ENCODE data around the gene ELAVL3.

The ELAVL3 gene

DNA sequence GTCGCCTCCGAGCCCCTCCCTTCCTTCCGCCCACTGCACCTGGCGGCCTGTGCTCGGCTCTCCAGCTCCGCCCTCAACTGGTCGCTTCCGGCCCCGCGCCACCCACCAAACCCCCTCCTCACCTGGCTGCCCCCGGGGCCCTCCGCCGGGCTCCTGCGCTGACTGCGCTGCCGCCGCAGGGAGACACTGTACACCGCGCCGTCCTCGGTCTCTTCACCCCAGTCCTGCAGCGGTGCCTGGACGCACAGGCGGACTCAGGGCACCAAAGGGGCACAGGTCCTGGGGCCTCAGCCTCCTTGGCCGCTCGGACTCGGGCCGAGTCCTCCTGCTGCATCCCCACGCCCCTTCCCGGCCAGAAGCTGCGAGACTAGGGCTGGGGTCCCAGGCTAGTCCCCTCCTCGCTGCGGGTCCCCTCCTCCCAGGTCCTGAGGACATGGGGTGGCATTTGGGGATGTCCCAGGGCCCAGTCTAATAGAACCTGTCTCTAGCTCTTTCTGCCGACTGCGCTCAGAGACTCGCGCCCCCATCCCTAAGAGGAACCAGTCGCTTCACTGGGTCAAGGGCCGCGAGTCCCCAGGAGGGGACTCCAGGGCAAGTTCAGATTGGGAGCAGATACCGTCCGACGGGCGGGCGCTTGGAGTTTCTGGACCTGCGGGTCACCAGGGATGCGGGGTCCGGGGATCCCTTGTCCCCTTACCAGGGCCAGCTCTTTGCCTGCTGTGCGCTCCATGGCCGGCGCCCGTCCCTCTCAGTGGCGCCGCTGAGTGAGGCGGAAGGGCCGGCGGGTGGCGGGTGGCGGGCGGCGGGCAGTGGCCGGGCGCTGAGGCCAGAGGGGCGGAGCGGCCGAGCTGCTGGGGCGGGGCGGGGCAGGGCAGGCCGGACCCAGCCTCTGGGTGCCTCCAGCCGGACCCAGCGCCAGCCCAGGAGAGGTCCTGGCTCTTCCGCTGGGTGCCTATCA is 62.0 kb downstream of the ELAVL3 start, which contains the start of gene RGL3:
TSS of gene RGL3 (minus strand) at position 766 of the 958 bp plus-strand sequence. CDS start at position 730, 36 bp downstream.
- Histone ChIP-seq H2BK5ac (ENCODE audit: low read depth, low read length, poor library complexity, severe bottlenecking) (no peak within 1 kb of the TSS), H2AFZ (ENCODE audit: low read depth, low read length) (no peak within 1 kb of the TSS), H3K23ac (ENCODE audit: low read length in 2 of 2) (no peak within 1 kb of the TSS), H4K8ac (ENCODE audit: low read length) (peak within 1 kb of the TSS; percentile 38), H3K4ac (ENCODE audit: low read depth in 1 of 2, low read length in 2 of 2) (no peak within 1 kb of the TSS), H3K9me3 (ENCODE audit: control insufficient read depth, low read length) (no peaks in the 10 kb centered on the region), H3K27me3 (ENCODE audit: control insufficient read depth in 1 of 2, insufficient read depth in 1 of 2, low read length in 2 of 2) (peaks cover 66 to 82% of the 10 kb centered on the region in 2 experiments), H3K9ac (ENCODE audit: low read length) (no peak within 1 kb of the TSS), H3K14ac (ENCODE audit: low read length in 2 of 2) (no peak within 1 kb of the TSS), H3K36me3 (ENCODE audit: control insufficient read depth in 1 of 2, insufficient read depth in 2 of 2, low read depth in 1 of 2, low read length in 2 of 2) (peaks cover 0 to 2% of the 10 kb centered on the region in 2 experiments), H4K91ac (ENCODE audit: low read length) (no peak within 1 kb of the TSS), H3K4me1 (ENCODE audit: control insufficient read depth, insufficient read depth, low read depth, low read length) (peaks cover 34% of the 10 kb centered on the region), H3K79me1 (replicated peaks; ENCODE audit: low read length, poor library complexity, severe bottlenecking) (no peaks in the 10 kb centered on the region), H3K4me2 (ENCODE audit: low read length, poor library complexity, severe bottlenecking) (peak within 1 kb of the TSS; percentile 40), H2BK12ac (ENCODE audit: low read length in 2 of 2) (peak within 1 kb of the TSS in 1 of 2 experiments; percentile 27), H2AK5ac (ENCODE audit: low read length, severe bottlenecking) (no peak within 1 kb of the TSS), H2BK120ac (ENCODE audit: low read depth, low read length) (no peak within 1 kb of the TSS), H2BK15ac (ENCODE audit: low read depth, poor library complexity, severe bottlenecking) (peak within 1 kb of the TSS; percentile 77), H3K4me3 (ENCODE audit: insufficient read depth in 1 of 2, low read depth in 1 of 2, low read length in 2 of 2) (no peak within 1 kb of the TSS), H3K27ac (ENCODE audit: low read length, poor library complexity, severe bottlenecking) (no peak within 1 kb of the TSS), H3K18ac (ENCODE audit: low read depth in 1 of 2, low read length in 2 of 2) (peak within 1 kb of the TSS in 1 of 2 experiments; percentile 75)
- DNase-seq: no peak
- WGBS: 4% methylated on average over 59 of the region's 72 CpGs

DNA sequence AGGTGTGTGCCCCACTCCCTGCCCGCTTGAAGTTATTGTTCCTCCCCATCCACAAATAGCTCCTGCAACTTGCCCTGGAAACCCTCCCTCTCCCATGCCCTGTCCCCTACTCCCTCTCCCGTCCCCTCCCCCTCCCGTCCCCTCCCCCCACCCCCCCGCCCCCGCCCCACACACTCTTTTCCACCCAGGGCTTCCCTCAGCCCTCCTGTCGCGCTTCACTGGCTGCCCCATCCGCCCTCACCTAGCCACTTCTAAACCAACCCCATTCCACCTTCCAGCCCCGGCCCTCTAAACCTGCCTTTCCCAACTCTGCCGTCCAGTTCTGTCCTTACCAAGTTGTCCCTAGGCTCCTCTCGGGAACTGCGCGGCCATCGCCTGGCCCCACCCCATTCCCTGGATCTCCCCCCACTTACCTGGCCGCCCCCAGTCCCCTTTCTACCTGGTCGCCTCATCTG is 62.7 kb downstream of the ELAVL3 start:
- Histone ChIP-seq H2BK5ac (ENCODE audit: low read depth, low read length, poor library complexity, severe bottlenecking) (no peak overlapping the region), H3K18ac (ENCODE audit: low read depth in 1 of 2, low read length in 2 of 2) (no peak overlapping the region), H3K23ac (ENCODE audit: low read length in 2 of 2) (no peak overlapping the region), H3K27ac (ENCODE audit: low read length, poor library complexity, severe bottlenecking) (no peak overlapping the region), H2AFZ (ENCODE audit: low read depth, low read length) (no peak overlapping the region), H4K8ac (ENCODE audit: low read length) (no peak overlapping the region), H3K4me2 (ENCODE audit: low read length, poor library complexity, severe bottlenecking) (peak overlapping the region; percentile 35), H3K14ac (ENCODE audit: low read length in 2 of 2) (no peak overlapping the region), H3K9me3 (ENCODE audit: control insufficient read depth, low read length) (no peaks in the 10 kb centered on the region), H4K91ac (ENCODE audit: low read length) (no peak overlapping the region), H2BK120ac (ENCODE audit: low read depth, low read length) (no peak overlapping the region), H2AK5ac (ENCODE audit: low read length, severe bottlenecking) (no peak overlapping the region), H3K4ac (ENCODE audit: low read depth in 1 of 2, low read length in 2 of 2) (no peak overlapping the region), H3K4me3 (ENCODE audit: insufficient read depth in 1 of 2, low read depth in 1 of 2, low read length in 2 of 2) (no peak overlapping the region), H3K27me3 (ENCODE audit: control insufficient read depth in 1 of 2, insufficient read depth in 1 of 2, low read length in 2 of 2) (peaks cover 59 to 75% of the 10 kb centered on the region in 2 experiments), H2BK12ac (ENCODE audit: low read length in 2 of 2) (no peak overlapping the region), H3K36me3 (ENCODE audit: control insufficient read depth in 1 of 2, insufficient read depth in 2 of 2, low read depth in 1 of 2, low read length in 2 of 2) (peaks cover 0 to 2% of the 10 kb centered on the region in 2 experiments), H3K4me1 (ENCODE audit: control insufficient read depth, insufficient read depth, low read depth, low read length) (peaks cover 34% of the 10 kb centered on the region), H2BK15ac (ENCODE audit: low read depth, poor library complexity, severe bottlenecking) (peak overlapping the region; percentile 77), H3K9ac (ENCODE audit: low read length) (no peak overlapping the region), H3K79me1 (replicated peaks; ENCODE audit: low read length, poor library complexity, severe bottlenecking) (no peaks in the 10 kb centered on the region)
- DNase-seq: no peak
- 2% methylated on average over 11 of the region's 16 CpGs for WGBS

DNA sequence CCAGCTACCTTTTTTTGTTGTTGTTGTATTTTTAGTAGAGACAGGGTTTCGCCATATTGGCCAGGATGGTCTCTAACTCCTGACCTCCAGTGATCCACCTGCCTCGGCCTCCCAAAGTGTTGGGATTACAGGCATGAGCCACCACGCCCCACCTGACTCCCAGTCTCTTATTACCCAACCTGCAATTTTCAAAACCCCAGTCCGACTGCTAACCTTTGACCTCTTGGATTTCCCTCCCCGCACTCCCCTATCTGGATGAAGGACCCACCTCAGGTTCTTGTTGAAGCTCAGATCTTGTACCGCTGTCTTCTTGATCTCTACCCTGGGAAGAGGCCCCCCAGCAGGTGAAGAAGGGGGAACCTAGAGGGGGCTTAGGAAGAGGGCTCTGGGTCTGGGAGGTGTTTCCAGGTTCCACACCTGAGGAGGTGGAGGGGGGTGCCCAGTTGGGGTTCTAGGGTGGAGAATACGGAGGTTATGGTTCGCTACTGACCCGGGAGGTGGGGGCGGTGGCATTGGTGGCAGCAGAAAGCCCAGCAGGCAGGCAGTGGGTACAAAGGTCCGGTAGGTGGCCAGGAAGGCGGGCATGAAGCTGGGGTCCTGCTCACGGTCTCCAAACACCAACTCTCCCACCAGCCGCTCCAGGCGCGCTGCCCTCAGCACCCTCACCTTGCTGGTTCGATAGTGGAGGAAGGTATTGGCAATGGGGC is 64.3 kb downstream of the ELAVL3 start:
- Histone ChIP-seq H3K14ac (ENCODE audit: low read length in 2 of 2) (no peak overlapping the region), H3K36me3 (ENCODE audit: control insufficient read depth in 1 of 2, insufficient read depth in 2 of 2, low read depth in 1 of 2, low read length in 2 of 2) (no peaks in the 10 kb centered on the region), H3K9me3 (ENCODE audit: control insufficient read depth, low read length) (no peaks in the 10 kb centered on the region), H3K4me2 (ENCODE audit: low read length, poor library complexity, severe bottlenecking) (no peak overlapping the region), H2AK5ac (ENCODE audit: low read length, severe bottlenecking) (no peak overlapping the region), H3K27me3 (ENCODE audit: control insufficient read depth in 1 of 2, insufficient read depth in 1 of 2, low read length in 2 of 2) (peaks cover 43 to 59% of the 10 kb centered on the region in 2 experiments), H2BK15ac (ENCODE audit: low read depth, poor library complexity, severe bottlenecking) (no peak overlapping the region), H2BK5ac (ENCODE audit: low read depth, low read length, poor library complexity, severe bottlenecking) (no peak overlapping the region), H3K4ac (ENCODE audit: low read depth in 1 of 2, low read length in 2 of 2) (no peak overlapping the region), H2AFZ (ENCODE audit: low read depth, low read length) (no peak overlapping the region), H3K4me1 (ENCODE audit: control insufficient read depth, insufficient read depth, low read depth, low read length) (peaks cover 24% of the 10 kb centered on the region), H3K27ac (ENCODE audit: low read length, poor library complexity, severe bottlenecking) (no peak overlapping the region), H3K9ac (ENCODE audit: low read length) (no peak overlapping the region), H2BK12ac (ENCODE audit: low read length in 2 of 2) (no peak overlapping the region), H3K79me1 (replicated peaks; ENCODE audit: low read length, poor library complexity, severe bottlenecking) (no peaks in the 10 kb centered on the region), H4K8ac (ENCODE audit: low read length) (peak overlapping the region; percentile 13), H3K23ac (ENCODE audit: low read length in 2 of 2) (no peak overlapping the region), H3K18ac (ENCODE audit: low read depth in 1 of 2, low read length in 2 of 2) (no peak overlapping the region), H3K4me3 (ENCODE audit: insufficient read depth in 1 of 2, low read depth in 1 of 2, low read length in 2 of 2) (no peak overlapping the region), H4K91ac (ENCODE audit: low read length) (no peak overlapping the region), H2BK120ac (ENCODE audit: low read depth, low read length) (no peak overlapping the region)
- no peak for DNase-seq
- 96% methylated on average over 13 of the region's 17 CpGs for WGBS

DNA sequence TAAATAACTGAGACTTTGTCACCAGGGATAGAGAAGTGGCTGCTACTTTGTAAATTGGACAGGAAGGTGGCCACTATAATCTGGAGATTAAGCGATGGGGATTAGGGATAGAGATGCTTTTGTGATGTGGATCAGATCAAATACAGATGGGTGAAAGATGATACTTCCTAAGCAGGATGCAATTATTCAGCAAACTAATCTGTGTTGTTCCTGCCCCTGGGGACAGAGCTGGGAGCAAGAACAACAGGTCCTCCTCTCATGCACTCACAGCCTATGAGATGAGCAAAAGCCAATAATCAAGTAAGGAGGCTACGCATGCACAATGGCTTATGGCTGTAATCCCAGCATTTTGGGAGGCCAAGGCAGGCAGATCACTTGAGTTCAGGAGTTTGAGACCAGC is 66.3 kb downstream of the ELAVL3 start:
- no peak overlapping the region for H3K4me2 ChIP-seq (ENCODE audit: low read length, poor library complexity, severe bottlenecking)
- H3K4ac ChIP-seq (ENCODE audit: low read depth in 1 of 2, low read length in 2 of 2): no peak overlapping the region
- no peak overlapping the region for H3K9ac ChIP-seq (ENCODE audit: low read length)
- H2BK15ac ChIP-seq (ENCODE audit: low read depth, poor library complexity, severe bottlenecking): no peak overlapping the region
- no peak overlapping the region for H3K27ac ChIP-seq (ENCODE audit: low read length, poor library complexity, severe bottlenecking)
- H4K8ac ChIP-seq (ENCODE audit: low read length): no peak overlapping the region
- H3K9me3 ChIP-seq (ENCODE audit: control insufficient read depth, low read length): no peaks in the 10 kb centered on the region
- peaks cover 17% of the 10 kb centered on the region for H3K4me1 ChIP-seq (ENCODE audit: control insufficient read depth, insufficient read depth, low read depth, low read length)
- DNase-seq: no peak
- no peak overlapping the region for H3K14ac ChIP-seq (ENCODE audit: low read length in 2 of 2)
- H3K23ac ChIP-seq (ENCODE audit: low read length in 2 of 2): no peak overlapping the region
- no peaks in the 10 kb centered on the region for H3K79me1 ChIP-seq (replicated peaks; ENCODE audit: low read length, poor library complexity, severe bottlenecking)
- 100% methylated on average over 2 of the region's 2 CpGs for WGBS
- H3K36me3 ChIP-seq (ENCODE audit: control insufficient read depth in 1 of 2, insufficient read depth in 2 of 2, low read depth in 1 of 2, low read length in 2 of 2): no peaks in the 10 kb centered on the region
- H4K91ac ChIP-seq (ENCODE audit: low read length): no peak overlapping the region
- H2BK5ac ChIP-seq (ENCODE audit: low read depth, low read length, poor library complexity, severe bottlenecking): no peak overlapping the region
- no peak overlapping the region for H3K4me3 ChIP-seq (ENCODE audit: insufficient read depth in 1 of 2, low read depth in 1 of 2, low read length in 2 of 2)
- no peak overlapping the region for H2BK12ac ChIP-seq (ENCODE audit: low read length in 2 of 2)
- H2BK120ac ChIP-seq (ENCODE audit: low read depth, low read length): no peak overlapping the region
- no peak overlapping the region for H2AFZ ChIP-seq (ENCODE audit: low read depth, low read length)
- H2AK5ac ChIP-seq (ENCODE audit: low read length, severe bottlenecking): no peak overlapping the region
- H3K18ac ChIP-seq (ENCODE audit: low read depth in 1 of 2, low read length in 2 of 2): no peak overlapping the region
- peaks cover 23 to 40% of the 10 kb centered on the region in 2 experiments for H3K27me3 ChIP-seq (ENCODE audit: control insufficient read depth in 1 of 2, insufficient read depth in 1 of 2, low read length in 2 of 2)

All from mesenchymal stem cell (in vitro differentiated cells and primary cell).